Mucosa of descending colon (tissue), 3 donors: ENCODE results near the gene NNT. TPM values are rescaled to one million over a fixed set of nuclear protein-coding genes. Genes with fewer than 3 reads are reported as not detected.
"Not testable (repeated sequence)": the region's sequence is repeated elsewhere in the genome, so short reads cannot be mapped to it uniquely, and the experiment has no call there.

Source experiments
- ATAC-seq: fragments of 200-7000 bp; cut with Tn5 transposase; one replicate; pipeline ENCODE4 v1.9.1; 2020; ENCODE audit warnings: mild to moderate bottlenecking, moderate library complexity
- DNase-seq, 3 donors: peaks; one replicate each; pipeline ENCODE4 v3.0.0-alpha.2; 2020
- H3K36me3 ChIP-seq: fragments of 200-600 bp; one replicate; pipeline ENCODE4 v1.8.0; 2021; ENCODE audit warnings: low read depth, mild to moderate bottlenecking
- H3K4me1 ChIP-seq: fragments of 200-600 bp; one replicate; pipeline ENCODE4 v1.8.0; 2021; ENCODE audit warnings: low read depth, mild to moderate bottlenecking
- H3K4me3 ChIP-seq: fragments of 200-600 bp; one replicate; pipeline ENCODE4 v1.8.0; 2021; ENCODE audit warnings: mild to moderate bottlenecking
- H3K9me3 ChIP-seq: fragments of 200-600 bp; one replicate; pipeline ENCODE4 v1.8.0; 2021; ENCODE audit warnings: mild to moderate bottlenecking
- intact Hi-C, 2 donors: fragments of 100-400 bp; cut with DNase I in 1 of 2; cut with micrococcal nuclease in 1 of 2; formaldehyde crosslinking; loops; one replicate each; pipeline versions ENCODE4 v1.11.0 to v1.11.1; 2022; cut with DNase I, micrococcal nuclease
- total RNA-seq, 3 donors: library from RNA; stranded (reverse); fragmentation: NEBNext Ultra II Directional in 2 of 3; extraction: Animal tissue kit (Norgen Biotek cat#: 25700) in 2 of 3; gene quantifications; one replicate each; pipeline versions ENCODE4 v1.2.1 to v1.2.4, GENCODE V29; 2021 to 2023
- TF ChIP-seq, protein P1 (sequence below): fragments of 200-600 bp; IDR thresholded peaks from one replicate; pipeline ENCODE4 v1.8.0; 2022; ENCODE audit warnings: antibody characterized with exemption, mild to moderate bottlenecking
- donor health status: DM: no; HTN: no; CAD: no; lungs with moderate emphysema.
- donor health status: DM: no; HTN: no; CAD: no.
- donor health status: DM: no; HTN: yes; CAD: no.

The NNT gene
- total RNA-seq, 3 donors from 2014 or later = 111 to 121 (median 119) TPM

DNA sequence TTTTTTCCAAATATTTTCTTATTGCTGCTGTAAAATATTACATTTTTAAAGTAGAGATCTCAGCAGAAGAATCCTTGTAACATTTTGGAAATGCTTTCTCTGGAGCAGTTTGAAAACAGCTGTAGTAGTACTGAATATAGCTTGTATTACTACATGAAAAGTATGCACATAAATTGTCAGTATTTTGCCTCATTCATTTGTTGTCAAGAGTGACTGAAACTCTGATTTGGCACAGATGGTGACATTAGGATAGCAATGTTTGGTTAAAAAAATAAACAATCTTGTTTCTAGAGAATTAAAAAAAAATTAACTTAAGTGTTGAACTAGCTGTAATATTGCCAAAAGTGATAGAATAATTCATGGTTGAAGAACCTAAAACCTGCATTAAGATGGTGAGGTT, 90.4 kb downstream of the NNT start:
- Histone ChIP-seq H3K36me3 (no peaks in the 10 kb centered on the region), H3K9me3 (peaks cover 10% of the 10 kb centered on the region), H3K4me3 (no peak overlapping the region), H3K4me1 (no peaks in the 10 kb centered on the region)
- ATAC-seq = no peak
- no peak for DNase-seq
- TF ChIP-seq, protein P1, sequence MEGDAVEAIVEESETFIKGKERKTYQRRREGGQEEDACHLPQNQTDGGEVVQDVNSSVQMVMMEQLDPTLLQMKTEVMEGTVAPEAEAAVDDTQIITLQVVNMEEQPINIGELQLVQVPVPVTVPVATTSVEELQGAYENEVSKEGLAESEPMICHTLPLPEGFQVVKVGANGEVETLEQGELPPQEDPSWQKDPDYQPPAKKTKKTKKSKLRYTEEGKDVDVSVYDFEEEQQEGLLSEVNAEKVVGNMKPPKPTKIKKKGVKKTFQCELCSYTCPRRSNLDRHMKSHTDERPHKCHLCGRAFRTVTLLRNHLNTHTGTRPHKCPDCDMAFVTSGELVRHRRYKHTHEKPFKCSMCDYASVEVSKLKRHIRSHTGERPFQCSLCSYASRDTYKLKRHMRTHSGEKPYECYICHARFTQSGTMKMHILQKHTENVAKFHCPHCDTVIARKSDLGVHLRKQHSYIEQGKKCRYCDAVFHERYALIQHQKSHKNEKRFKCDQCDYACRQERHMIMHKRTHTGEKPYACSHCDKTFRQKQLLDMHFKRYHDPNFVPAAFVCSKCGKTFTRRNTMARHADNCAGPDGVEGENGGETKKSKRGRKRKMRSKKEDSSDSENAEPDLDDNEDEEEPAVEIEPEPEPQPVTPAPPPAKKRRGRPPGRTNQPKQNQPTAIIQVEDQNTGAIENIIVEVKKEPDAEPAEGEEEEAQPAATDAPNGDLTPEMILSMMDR = no peak
- intact Hi-C loops = no loop called here

DNA sequence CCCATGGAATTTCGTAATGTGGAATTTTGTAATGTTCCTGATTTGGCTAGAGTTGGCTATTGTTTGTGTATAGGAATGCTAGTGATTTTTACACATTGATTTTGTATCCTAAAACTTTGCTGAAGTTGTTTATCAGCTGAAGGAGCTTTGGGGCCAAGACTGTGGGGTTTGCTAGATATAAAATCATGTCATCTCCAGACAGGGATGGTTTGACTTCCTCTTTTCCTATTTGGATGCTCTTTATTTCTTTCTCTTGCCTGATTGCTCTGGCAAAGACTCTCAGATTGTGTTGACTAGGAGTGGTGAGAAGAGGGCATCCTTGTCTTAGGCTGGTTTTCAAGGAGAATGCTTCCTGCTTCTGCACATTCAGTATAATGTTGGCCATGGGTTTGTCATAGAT, 91.0 kb downstream of the NNT start:
- ATAC-seq (no peak), DNase-seq (no peak)
- Histone ChIP-seq H3K4me3 (no peak overlapping the region), H3K9me3 (peaks cover 10% of the 10 kb centered on the region), H3K4me1 (no peaks in the 10 kb centered on the region), H3K36me3 (no peaks in the 10 kb centered on the region)
- TF ChIP-seq, protein P1 = no peak
- intact Hi-C loops = no loop called here

DNA sequence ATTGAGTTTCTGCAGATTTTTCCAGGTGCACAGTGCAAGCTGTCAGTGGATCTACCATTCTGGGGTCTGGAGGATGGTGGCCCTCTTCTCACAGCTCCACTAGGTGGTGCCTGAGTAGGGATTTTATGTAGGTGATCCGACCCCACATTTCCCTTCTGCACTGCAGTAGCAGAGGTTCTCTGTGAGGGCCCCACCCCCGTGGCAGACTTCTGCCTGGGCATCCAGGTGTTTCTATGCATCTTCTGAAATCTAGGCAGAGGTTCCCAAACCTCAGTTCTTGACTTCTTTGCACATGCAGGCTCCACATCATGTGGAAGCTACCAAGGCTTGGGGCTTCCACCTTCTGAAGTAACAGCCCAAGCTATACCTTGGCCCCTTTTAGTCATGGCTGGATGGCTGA, 93.5 kb downstream of the NNT start:
- H3K9me3 ChIP-seq, ATAC-seq, intact Hi-C loops, DNase-seq, H3K36me3 ChIP-seq, H3K4me3 ChIP-seq, H3K4me1 ChIP-seq: not testable (repeated sequence)

DNA sequence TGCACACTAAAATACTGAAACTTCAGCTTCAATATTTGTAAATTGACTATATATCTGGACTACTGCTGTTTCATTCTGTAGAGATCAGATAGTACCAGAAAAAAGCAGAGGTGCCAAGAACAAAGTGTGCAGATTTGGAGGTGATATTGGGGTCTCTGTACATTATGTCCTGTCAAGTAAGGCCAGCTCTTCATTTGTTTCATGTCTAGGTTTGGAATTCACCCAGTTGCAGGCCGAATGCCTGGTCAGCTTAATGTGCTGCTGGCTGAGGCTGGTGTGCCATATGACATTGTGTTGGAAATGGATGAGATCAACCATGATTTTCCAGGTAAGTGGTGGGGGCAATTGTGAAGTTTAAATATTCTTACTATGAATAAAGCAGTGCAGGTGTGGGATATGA, 96.9 kb downstream of the NNT start:
- TF ChIP-seq, protein P1 = no peak
- no peaks in the 10 kb centered on the region for H3K4me1 ChIP-seq
- no peaks in the 10 kb centered on the region for H3K36me3 ChIP-seq
- H3K4me3 ChIP-seq = no peak overlapping the region
- peaks cover 10% of the 10 kb centered on the region for H3K9me3 ChIP-seq
- ATAC-seq (no peak), DNase-seq (no peak)
- intact Hi-C loops = no loop called here

DNA sequence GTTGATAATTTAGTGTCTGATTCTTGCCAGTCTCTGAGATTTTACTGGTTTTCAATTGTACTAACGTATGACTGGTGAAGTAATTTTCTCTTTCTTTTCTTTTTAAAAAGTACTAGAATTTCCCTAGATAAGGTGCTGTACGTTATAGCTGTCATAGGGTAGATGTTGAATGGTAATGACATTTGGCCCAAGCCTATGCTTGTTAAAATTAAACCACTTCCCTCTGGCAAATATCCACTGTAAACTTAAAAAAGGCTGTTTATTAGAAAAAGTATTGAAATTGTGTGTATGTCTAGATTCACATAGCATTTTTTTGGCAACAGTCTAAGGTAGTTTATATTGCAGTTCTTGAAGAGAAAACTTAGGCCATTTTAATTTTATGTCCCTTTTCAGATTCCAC, 97.6 kb downstream of the NNT start:
- no peaks in the 10 kb centered on the region for H3K4me1 ChIP-seq
- TF ChIP-seq, protein P1 = no peak
- ATAC-seq = no peak
- no peak overlapping the region for H3K4me3 ChIP-seq
- H3K36me3 ChIP-seq = no peaks in the 10 kb centered on the region
- intact Hi-C loops = no loop called here
- no peak for DNase-seq
- H3K9me3 ChIP-seq = peaks cover 10% of the 10 kb centered on the region

DNA sequence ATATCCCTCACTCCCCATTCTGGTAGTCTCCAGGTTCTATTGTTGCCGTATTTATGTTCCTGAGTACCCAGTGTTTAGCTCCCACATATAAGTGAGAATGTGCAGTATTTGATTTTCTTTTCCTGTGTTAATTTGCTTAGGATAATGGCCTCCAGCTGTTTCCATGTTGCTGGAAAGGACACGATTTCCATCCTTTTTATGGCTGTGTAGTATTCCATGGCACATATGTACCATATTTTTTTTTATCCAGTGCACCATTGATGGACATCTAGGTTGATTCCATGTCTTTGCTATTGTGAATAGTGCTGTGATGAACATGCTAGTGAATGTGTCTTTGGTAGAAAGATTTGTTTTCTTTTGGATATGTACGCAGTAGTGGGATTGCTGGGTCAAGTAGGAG, 98.2 kb downstream of the NNT start:
- no peak for ATAC-seq
- no peak overlapping the region for H3K4me3 ChIP-seq
- intact Hi-C loops = no loop called here
- H3K4me1 ChIP-seq = no peaks in the 10 kb centered on the region
- H3K36me3 ChIP-seq = no peaks in the 10 kb centered on the region
- DNase-seq = no peak
- H3K9me3 ChIP-seq = peaks cover 5% of the 10 kb centered on the region
- TF ChIP-seq, protein P1 = no peak
